AG10803 (cell line): ENCODE results near the gene DUSP2.

Experiments used
- DNase-seq: peaks from one replicate; pipeline ENCODE4 v3.0.0; 2010; ENCODE audit warnings: low read depth
- H3K4me3 ChIP-seq: 2 replicates; pipeline ENCODE4 v1.5.1; 2011; ENCODE audit warnings: mild to moderate bottlenecking, low read length, control low read depth
- TF ChIP-seq, protein P1 (sequence below): conservative IDR thresholded peaks from 2 replicates; pipeline ENCODE4 v1.5.1; 2011; ENCODE audit warnings: mild to moderate bottlenecking, low read length, control low read depth, inconsistent platforms

DUSP2 gene

DNA sequence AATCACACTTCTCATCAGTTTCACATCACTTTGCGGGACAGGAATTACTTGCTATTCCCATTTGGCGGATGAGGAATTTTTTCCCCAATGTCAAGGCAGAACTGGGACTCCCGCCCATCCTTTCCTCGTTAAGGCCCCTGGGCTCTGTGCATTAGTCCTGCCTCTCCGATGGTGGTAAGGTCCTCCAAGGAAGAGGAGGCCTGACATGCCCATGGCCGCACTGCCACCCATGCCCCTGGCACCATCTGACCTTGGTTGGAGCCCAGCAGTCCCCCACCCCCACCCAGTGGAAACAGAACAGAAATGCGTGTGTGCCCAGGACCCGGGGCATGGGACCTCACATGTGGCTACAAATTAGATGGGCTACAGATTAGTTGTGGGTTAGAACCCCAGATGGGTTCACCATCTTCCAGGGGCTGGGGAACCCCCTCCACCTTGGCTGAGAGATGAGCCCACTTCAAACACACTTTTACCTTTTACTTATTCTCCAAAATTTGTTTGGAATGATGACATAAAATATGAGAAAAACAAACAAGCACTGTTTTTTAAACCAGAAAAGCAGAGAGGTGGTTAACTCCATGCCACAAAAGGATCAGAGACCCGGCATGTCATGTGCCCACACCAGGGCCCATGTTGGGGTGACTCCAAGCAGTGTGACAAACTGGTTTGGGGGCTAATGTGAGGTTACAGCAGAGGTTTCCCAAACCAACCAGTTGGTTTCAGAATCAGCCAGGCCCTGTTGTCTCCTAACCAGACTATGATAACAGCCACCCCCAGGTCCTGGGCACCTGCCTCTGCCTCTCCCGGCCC, 11.0 kb upstream of the DUSP2 start:
- H3K4me3 ChIP-seq, result no peak overlapping the region
- DNase-seq, result no peak
- TF ChIP-seq, protein P1, sequence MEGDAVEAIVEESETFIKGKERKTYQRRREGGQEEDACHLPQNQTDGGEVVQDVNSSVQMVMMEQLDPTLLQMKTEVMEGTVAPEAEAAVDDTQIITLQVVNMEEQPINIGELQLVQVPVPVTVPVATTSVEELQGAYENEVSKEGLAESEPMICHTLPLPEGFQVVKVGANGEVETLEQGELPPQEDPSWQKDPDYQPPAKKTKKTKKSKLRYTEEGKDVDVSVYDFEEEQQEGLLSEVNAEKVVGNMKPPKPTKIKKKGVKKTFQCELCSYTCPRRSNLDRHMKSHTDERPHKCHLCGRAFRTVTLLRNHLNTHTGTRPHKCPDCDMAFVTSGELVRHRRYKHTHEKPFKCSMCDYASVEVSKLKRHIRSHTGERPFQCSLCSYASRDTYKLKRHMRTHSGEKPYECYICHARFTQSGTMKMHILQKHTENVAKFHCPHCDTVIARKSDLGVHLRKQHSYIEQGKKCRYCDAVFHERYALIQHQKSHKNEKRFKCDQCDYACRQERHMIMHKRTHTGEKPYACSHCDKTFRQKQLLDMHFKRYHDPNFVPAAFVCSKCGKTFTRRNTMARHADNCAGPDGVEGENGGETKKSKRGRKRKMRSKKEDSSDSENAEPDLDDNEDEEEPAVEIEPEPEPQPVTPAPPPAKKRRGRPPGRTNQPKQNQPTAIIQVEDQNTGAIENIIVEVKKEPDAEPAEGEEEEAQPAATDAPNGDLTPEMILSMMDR, result no peak

DNA sequence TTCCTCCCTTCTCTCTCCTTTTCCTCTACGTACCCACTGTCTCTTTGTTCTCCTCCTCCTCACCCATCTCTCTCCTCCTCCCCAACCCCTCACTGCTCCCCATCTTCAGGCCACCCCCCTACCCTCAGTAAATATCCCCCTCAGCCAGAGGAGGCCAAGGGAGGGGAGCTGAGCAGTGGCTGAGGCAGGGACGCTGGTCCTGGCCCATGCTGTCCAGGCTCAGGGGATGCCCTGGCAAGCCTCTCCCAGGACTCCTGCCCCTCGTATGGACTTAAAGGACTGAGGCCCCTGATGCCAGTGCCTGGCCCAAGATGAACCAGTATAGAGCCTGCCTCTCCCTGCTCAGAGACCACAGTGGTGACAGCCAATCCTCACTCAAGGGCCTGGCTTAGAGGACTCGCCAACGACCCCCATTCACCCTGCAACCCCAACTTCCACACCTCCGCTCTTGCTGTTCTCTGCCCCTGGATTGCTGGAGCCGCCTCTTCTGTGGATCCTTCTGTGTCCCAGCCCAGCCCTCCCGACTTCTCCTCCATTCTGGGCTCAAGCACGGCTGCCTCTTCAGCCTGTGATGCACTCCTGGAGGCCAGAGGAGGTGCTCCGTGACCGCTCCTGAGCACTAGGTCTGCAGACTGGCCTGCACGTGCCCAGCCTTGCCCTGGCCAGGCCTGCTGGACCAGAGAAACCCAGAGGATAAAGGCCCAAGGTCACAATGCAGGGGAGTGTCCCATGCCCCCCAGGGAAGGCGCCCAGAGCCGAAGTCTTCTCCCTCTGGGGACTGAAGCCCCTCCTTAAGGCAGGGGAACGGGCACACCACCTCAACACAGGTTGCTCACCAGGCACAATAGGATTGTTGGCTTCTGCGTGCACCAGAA, 9.5 kb upstream of the DUSP2 start:
- TF ChIP-seq, protein P1, result no peak
- DNase-seq, result no peak
- H3K4me3 ChIP-seq, result no peak overlapping the region

DNA sequence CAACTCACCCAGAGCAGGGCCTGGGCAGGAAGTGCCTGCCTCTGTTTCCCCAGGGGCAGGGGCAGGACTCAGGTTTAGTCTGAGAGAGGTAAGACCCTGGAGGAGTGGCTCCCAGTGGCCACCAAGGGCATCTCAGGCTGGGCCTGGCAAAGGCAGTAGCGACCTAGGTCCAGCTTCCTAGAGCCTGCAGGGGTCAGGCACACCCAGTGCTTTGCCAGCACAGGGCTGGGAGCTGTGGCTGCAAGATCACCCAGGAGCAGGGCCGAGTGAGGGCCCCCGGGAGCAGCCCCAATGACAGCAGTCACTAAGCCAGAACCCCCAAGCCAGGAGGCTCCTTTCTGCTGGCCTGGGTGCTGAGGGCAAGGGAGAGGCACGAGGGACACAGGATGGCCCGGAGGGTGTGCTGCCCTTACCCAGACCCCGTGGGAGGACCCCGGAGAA, 8.8 kb upstream of the DUSP2 start:
- TF ChIP-seq, protein P1, result no peak
- H3K4me3 ChIP-seq, result no peak overlapping the region
- no peak for DNase-seq

DNA sequence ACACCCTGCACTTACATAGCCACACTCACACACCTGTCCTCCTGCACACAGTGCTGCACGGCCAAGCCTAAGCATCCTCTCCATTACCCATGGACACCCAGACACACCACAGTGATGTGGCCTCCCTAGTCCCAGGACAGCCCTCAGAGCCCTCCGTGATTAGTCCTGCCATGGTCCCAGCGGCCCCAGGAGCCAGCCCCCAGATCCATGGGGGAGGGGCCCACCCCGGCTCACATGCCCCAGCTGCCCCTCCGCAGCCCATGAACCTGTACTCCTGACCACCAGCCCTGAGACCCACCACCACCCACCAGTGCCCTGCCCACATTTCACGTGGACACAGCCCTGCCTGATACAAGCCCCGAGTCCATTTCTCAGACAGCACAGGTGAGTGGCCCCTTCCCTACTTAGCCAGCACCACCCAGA, 8.1 kb upstream of the DUSP2 start:
- TF ChIP-seq, protein P1, result no peak
- no peak for DNase-seq
- no peak overlapping the region for H3K4me3 ChIP-seq

DNA sequence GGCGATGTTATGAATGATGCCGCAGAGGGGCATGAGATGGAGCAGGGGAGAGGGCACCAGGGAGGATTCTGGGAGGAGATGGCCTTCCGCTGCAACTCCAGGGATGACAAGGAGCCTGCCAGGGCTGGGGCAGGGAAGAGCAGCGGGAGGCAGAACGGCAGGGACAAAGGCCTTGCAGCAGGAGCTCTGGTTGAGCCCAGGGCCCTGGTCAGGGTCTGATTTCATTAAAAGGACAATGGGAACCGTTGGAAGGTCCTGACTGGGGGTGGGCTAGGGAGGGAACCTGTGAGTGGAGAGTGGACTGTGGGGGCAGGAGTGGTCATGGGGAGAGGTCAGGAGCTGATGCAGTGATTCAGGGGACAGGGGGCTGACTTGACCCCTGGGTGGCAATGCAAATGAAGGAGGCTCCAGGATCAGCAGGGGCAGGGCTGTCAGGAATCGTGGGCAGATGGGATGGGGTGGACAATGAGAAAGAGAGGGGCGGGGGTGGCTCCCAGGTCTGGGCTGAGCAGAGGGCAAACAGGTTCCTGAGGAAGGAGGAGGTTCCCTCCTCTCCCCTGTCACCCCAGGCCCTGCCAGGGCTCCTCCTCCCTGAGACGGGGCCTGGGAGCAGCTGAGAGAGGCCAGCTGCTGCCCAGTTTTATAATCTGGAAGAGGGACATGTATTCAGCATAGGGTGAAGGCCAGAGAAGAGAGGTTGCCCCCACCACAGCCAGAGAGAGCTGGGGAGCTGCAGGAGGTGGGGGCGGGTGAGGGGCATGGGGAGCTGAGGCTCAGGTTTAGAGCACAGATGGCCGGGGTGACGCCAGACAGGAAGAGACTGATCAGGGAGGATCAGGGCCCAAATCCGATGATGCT, 7.3 kb upstream of the DUSP2 start:
- no peak for DNase-seq
- no peak overlapping the region for H3K4me3 ChIP-seq
- TF ChIP-seq, protein P1, result no peak

DNA sequence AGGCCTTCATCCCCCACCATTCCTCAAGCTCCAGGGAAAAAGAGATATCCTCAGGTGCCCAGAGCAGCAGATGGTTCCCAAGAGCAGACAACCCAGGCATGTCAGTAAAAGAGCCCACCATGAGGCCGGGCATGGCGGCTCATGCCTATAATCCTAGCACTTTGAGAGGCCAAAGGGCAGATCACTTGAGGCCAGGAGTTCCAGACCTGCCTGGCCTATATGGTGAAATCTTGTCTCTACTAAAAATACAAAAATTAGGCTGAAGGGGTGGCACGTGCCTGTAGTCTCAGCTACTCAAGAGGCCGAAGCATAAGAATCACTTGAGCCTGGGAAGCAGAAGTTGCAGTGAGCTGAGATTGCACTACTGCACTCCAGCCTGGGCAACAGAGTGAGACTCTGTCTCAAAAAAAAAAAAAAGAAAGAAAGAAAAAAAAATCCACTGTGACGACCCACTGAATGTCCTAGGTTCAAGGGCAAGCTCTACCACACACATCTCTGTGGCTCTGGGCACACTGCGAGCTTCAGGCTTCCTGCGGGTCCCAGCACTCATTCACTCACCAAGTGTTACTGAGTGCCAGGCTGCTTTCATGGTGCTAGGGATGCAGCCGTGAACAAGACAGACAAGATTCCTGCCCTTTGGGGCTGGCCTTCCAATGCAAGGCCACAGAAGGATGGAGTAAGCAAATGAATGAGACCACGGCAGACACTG, 6.5 kb upstream of the DUSP2 start:
- TF ChIP-seq, protein P1, result no peak

More for the DNA sequence above, 6.5 kb upstream of the DUSP2 start:
- no peak overlapping the region for H3K4me3 ChIP-seq
- no peak for DNase-seq
